ENCODE data around the gene ERGIC1. TPM values are rescaled to one million over a fixed set of nuclear protein-coding genes. Genes with fewer than 3 reads are reported as not detected.
"Not testable (repeated sequence)": the region's sequence is repeated elsewhere in the genome, so short reads cannot be mapped to it uniquely, and the experiment has no call there.

The ERGIC1 gene
- polyA plus RNA-seq, 1 donor: 112 TPM

- Histone ChIP-seq H3K9me3 (ENCODE audit: control insufficient read depth, low read depth, low read length) (no peaks in the 10 kb centered on the region), H3K4me1 (ENCODE audit: control insufficient read depth, insufficient read depth, low read length) (peaks cover 4% of the 10 kb centered on the region), H3K27ac (ENCODE audit: low read length) (no peak overlapping the region), H3K36me3 (ENCODE audit: control insufficient read depth, insufficient read depth, low read length) (no peaks in the 10 kb centered on the region), H3K27me3 (ENCODE audit: control insufficient read depth, insufficient read depth, low read length) (no peaks in the 10 kb centered on the region), H3K4me3 (ENCODE audit: low read length) (no peak overlapping the region)
- WGBS (ENCODE audit: insufficient coverage, low lambda C conversion rate): no CpG with 5 or more reads among the region's 16 CpGs
- DNase-seq: no peak
These were observed 33.9 kb upstream of the ERGIC1 start for GRCh38 chr5:172800088-172800551.

- Histone ChIP-seq H3K4me1 (ENCODE audit: control insufficient read depth, insufficient read depth, low read length) (peaks cover 4% of the 10 kb centered on the region), H3K27me3 (ENCODE audit: control insufficient read depth, insufficient read depth, low read length) (no peaks in the 10 kb centered on the region), H3K36me3 (ENCODE audit: control insufficient read depth, insufficient read depth, low read length) (no peaks in the 10 kb centered on the region), H3K4me3 (ENCODE audit: low read length) (no peak overlapping the region), H3K9me3 (ENCODE audit: control insufficient read depth, low read depth, low read length) (no peaks in the 10 kb centered on the region), H3K27ac (ENCODE audit: low read length) (peak overlapping the region; percentile 44)
- DNase-seq: peak; percentile 45 to 57
- WGBS (ENCODE audit: insufficient coverage, low lambda C conversion rate): 100% methylated on average over 2 of the region's 4 CpGs
These were observed 32.8 kb upstream of the ERGIC1 start for GRCh38 chr5:172801179-172801671.

GRCh38 chr5:172802112-172802511 is 31.9 kb upstream of the ERGIC1 start:
- Histone ChIP-seq H3K9me3 (ENCODE audit: control insufficient read depth, low read depth, low read length) (no peaks in the 10 kb centered on the region), H3K27ac (ENCODE audit: low read length) (no peak overlapping the region), H3K36me3 (ENCODE audit: control insufficient read depth, insufficient read depth, low read length) (no peaks in the 10 kb centered on the region), H3K4me1 (ENCODE audit: control insufficient read depth, insufficient read depth, low read length) (peaks cover 8% of the 10 kb centered on the region), H3K4me3 (ENCODE audit: low read length) (no peak overlapping the region), H3K27me3 (ENCODE audit: control insufficient read depth, insufficient read depth, low read length) (no peaks in the 10 kb centered on the region)
- 80% methylated on average over 1 of the region's 2 CpGs for WGBS (ENCODE audit: insufficient coverage, low lambda C conversion rate)
- no peak for DNase-seq

GRCh38 chr5:172802567-172803176 is 31.4 kb upstream of the ERGIC1 start:
- H3K9me3 ChIP-seq (ENCODE audit: control insufficient read depth, low read depth, low read length): no peaks in the 10 kb centered on the region
- H3K36me3 ChIP-seq (ENCODE audit: control insufficient read depth, insufficient read depth, low read length): no peaks in the 10 kb centered on the region
- no CpG with 5 or more reads among the region's 4 CpGs for WGBS (ENCODE audit: insufficient coverage, low lambda C conversion rate)
- no peaks in the 10 kb centered on the region for H3K27me3 ChIP-seq (ENCODE audit: control insufficient read depth, insufficient read depth, low read length)
- H3K27ac ChIP-seq (ENCODE audit: low read length): no peak overlapping the region
- H3K4me3 ChIP-seq (ENCODE audit: low read length): no peak overlapping the region
- DNase-seq: no peak
- H3K4me1 ChIP-seq (ENCODE audit: control insufficient read depth, insufficient read depth, low read length): peaks cover 11% of the 10 kb centered on the region

GRCh38 chr5:172805018-172805683 is 28.9 kb upstream of the ERGIC1 start:
- Histone ChIP-seq H3K27me3 (ENCODE audit: control insufficient read depth, insufficient read depth, low read length) (no peaks in the 10 kb centered on the region), H3K9me3 (ENCODE audit: control insufficient read depth, low read depth, low read length) (peaks cover 4% of the 10 kb centered on the region), H3K27ac (ENCODE audit: low read length) (no peak overlapping the region), H3K36me3 (ENCODE audit: control insufficient read depth, insufficient read depth, low read length) (no peaks in the 10 kb centered on the region), H3K4me1 (ENCODE audit: control insufficient read depth, insufficient read depth, low read length) (peaks cover 12% of the 10 kb centered on the region), H3K4me3 (ENCODE audit: low read length) (no peak overlapping the region)
- 90% methylated on average over 2 of the region's 3 CpGs for WGBS (ENCODE audit: insufficient coverage, low lambda C conversion rate)
- DNase-seq: no peak

GRCh38 chr5:172805736-172806255 is 28.3 kb upstream of the ERGIC1 start:
- DNase-seq: no peak
- Histone ChIP-seq H3K4me1 (ENCODE audit: control insufficient read depth, insufficient read depth, low read length) (peaks cover 12% of the 10 kb centered on the region), H3K36me3 (ENCODE audit: control insufficient read depth, insufficient read depth, low read length) (no peaks in the 10 kb centered on the region), H3K27ac (ENCODE audit: low read length) (no peak overlapping the region), H3K27me3 (ENCODE audit: control insufficient read depth, insufficient read depth, low read length) (no peaks in the 10 kb centered on the region), H3K9me3 (ENCODE audit: control insufficient read depth, low read depth, low read length) (peaks cover 4% of the 10 kb centered on the region), H3K4me3 (ENCODE audit: low read length) (no peak overlapping the region)
- WGBS (ENCODE audit: insufficient coverage, low lambda C conversion rate): no CpG with 5 or more reads among the region's 9 CpGs

- peak; percentile 96 to 97 for DNase-seq
- peaks cover 8% of the 10 kb centered on the region for H3K4me1 ChIP-seq (ENCODE audit: control insufficient read depth, insufficient read depth, low read length)
- H3K9me3 ChIP-seq (ENCODE audit: control insufficient read depth, low read depth, low read length): peaks cover 4% of the 10 kb centered on the region
- WGBS (ENCODE audit: insufficient coverage, low lambda C conversion rate): 0% methylated on average over 5 of the region's 24 CpGs
- H3K36me3 ChIP-seq (ENCODE audit: control insufficient read depth, insufficient read depth, low read length): no peaks in the 10 kb centered on the region
- no peaks in the 10 kb centered on the region for H3K27me3 ChIP-seq (ENCODE audit: control insufficient read depth, insufficient read depth, low read length)
- peak overlapping the region; percentile 79 for H3K27ac ChIP-seq (ENCODE audit: low read length)
- peak overlapping the region; percentile 14 for H3K4me3 ChIP-seq (ENCODE audit: low read length)
These were observed 27.0 kb upstream of the ERGIC1 start for GRCh38 chr5:172806897-172807672.

GRCh38 chr5:172807766-172808311 is 26.2 kb upstream of the ERGIC1 start:
- Histone ChIP-seq H3K9me3 (ENCODE audit: control insufficient read depth, low read depth, low read length) (peaks cover 4% of the 10 kb centered on the region), H3K4me3 (ENCODE audit: low read length) (peak overlapping the region; percentile 14)
- WGBS (ENCODE audit: insufficient coverage, low lambda C conversion rate): no CpG with 5 or more reads among the region's 11 CpGs

GRCh38 chr5:172809774-172810173 is 24.3 kb upstream of the ERGIC1 start:
- Histone ChIP-seq H3K9me3 (ENCODE audit: control insufficient read depth, low read depth, low read length) (peaks cover 4% of the 10 kb centered on the region), H3K4me3 (ENCODE audit: low read length) (no peak overlapping the region), H3K27ac (ENCODE audit: low read length) (no peak overlapping the region), H3K27me3 (ENCODE audit: control insufficient read depth, insufficient read depth, low read length) (no peaks in the 10 kb centered on the region), H3K36me3 (ENCODE audit: control insufficient read depth, insufficient read depth, low read length) (no peaks in the 10 kb centered on the region), H3K4me1 (ENCODE audit: control insufficient read depth, insufficient read depth, low read length) (peaks cover 8% of the 10 kb centered on the region)
- no peak for DNase-seq
- no CpG with 5 or more reads among the region's 2 CpGs for WGBS (ENCODE audit: insufficient coverage, low lambda C conversion rate)

More at GRCh38 chr5:172807766-172808311, 26.2 kb upstream of the ERGIC1 start:
- Histone ChIP-seq H3K27me3 (ENCODE audit: control insufficient read depth, insufficient read depth, low read length) (no peaks in the 10 kb centered on the region), H3K27ac (ENCODE audit: low read length) (peak overlapping the region; percentile 71), H3K36me3 (ENCODE audit: control insufficient read depth, insufficient read depth, low read length) (no peaks in the 10 kb centered on the region), H3K4me1 (ENCODE audit: control insufficient read depth, insufficient read depth, low read length) (peaks cover 8% of the 10 kb centered on the region)
- no peak for DNase-seq

- H3K36me3 ChIP-seq (ENCODE audit: control insufficient read depth, insufficient read depth, low read length); DNase-seq: not testable (repeated sequence)
- no CpG with 5 or more reads among the region's 4 CpGs for WGBS (ENCODE audit: insufficient coverage, low lambda C conversion rate)
These were observed 23.1 kb upstream of the ERGIC1 start for GRCh38 chr5:172810996-172811395.

More at GRCh38 chr5:172810996-172811395, 23.1 kb upstream of the ERGIC1 start:
- H3K4me3 ChIP-seq (ENCODE audit: low read length); H3K9me3 ChIP-seq (ENCODE audit: control insufficient read depth, low read depth, low read length); H3K27ac ChIP-seq (ENCODE audit: low read length); H3K27me3 ChIP-seq (ENCODE audit: control insufficient read depth, insufficient read depth, low read length); H3K4me1 ChIP-seq (ENCODE audit: control insufficient read depth, insufficient read depth, low read length): not testable (repeated sequence)

Data from large intestine (tissue), 3 donors.